Measurements from ENCODE around the gene C10orf90.

- no peak for TF ChIP-seq POLR2A (IDR thresholded peaks at IDR 0.05)
- TF ChIP-seq CTCF (IDR thresholded peaks at IDR 0.05): no peak
Observed at GRCh38 chr10:126455036-126455765, 215.3 kb downstream of the C10orf90 start.

All from breast epithelium (tissue), 3 donors.